Endodermal cell (in vitro differentiated cells): ENCODE results near the gene GPR15LG. TPM values are rescaled to one million over a fixed set of nuclear protein-coding genes. Genes with fewer than 3 reads are reported as not detected.

ENCODE experiments used
- DNase-seq: peaks from one replicate; pipeline ENCODE4 v3.0.0-alpha.2; 2017
- H3K27ac ChIP-seq: 2 replicates; pipeline ENCODE4 v1.5.1; 2013; ENCODE audit warnings: mild to moderate bottlenecking, low read depth, low read length, moderate library complexity
- H3K27me3 ChIP-seq: 2 replicates; pipeline ENCODE4 v1.6.1; 2013; ENCODE audit warnings: mild to moderate bottlenecking, low read length, moderate library complexity; ENCODE audit not compliant: insufficient read depth, control insufficient read depth, poor library complexity, severe bottlenecking
- H3K36me3 ChIP-seq: 2 replicates; pipeline ENCODE4 v1.7.0; 2013; ENCODE audit warnings: mild to moderate bottlenecking, low read length, moderate library complexity; ENCODE audit not compliant: control insufficient read depth, insufficient read depth
- H3K4me1 ChIP-seq: one replicate; pipeline ENCODE4 v1.7.0; 2013; ENCODE audit warnings: low read length; ENCODE audit not compliant: control insufficient read depth, insufficient read depth
- H3K4me3 ChIP-seq: 2 replicates; pipeline ENCODE4 v1.5.1; 2013; ENCODE audit warnings: mild to moderate bottlenecking, low read length, moderate library complexity
- H3K9ac ChIP-seq: 2 replicates; pipeline ENCODE4 v1.6.1; 2013; ENCODE audit warnings: mild to moderate bottlenecking, low read length, moderate library complexity; ENCODE audit not compliant: poor library complexity, severe bottlenecking; ENCODE audit errors: extremely low read depth
- H3K9me3 ChIP-seq: 2 replicates; pipeline ENCODE4 v1.6.1; 2013; ENCODE audit warnings: mild to moderate bottlenecking, low read length, moderate library complexity; ENCODE audit not compliant: control insufficient read depth
- H3K27ac Mint-ChIP-seq: 2 replicates; pipeline ENCODE4 v1.8.0; 2020; ENCODE audit warnings: mixed read lengths
- H3K27me3 Mint-ChIP-seq: 2 replicates; pipeline ENCODE4 v1.8.0; 2021; ENCODE audit warnings: mild to moderate bottlenecking, mixed read lengths; ENCODE audit not compliant: insufficient read depth
- H3K36me3 Mint-ChIP-seq: 2 replicates; pipeline ENCODE4 v1.8.0; 2020; ENCODE audit warnings: low read depth, mixed read lengths
- H3K4me1 Mint-ChIP-seq: 2 replicates; pipeline ENCODE4 v1.8.0; 2020; ENCODE audit warnings: mixed read lengths
- H3K4me3 Mint-ChIP-seq: 2 replicates; pipeline ENCODE4 v1.8.0; 2020; ENCODE audit warnings: mild to moderate bottlenecking, moderate library complexity, mixed read lengths
- H3K9me3 Mint-ChIP-seq: 2 replicates; pipeline ENCODE4 v1.8.0; 2020; ENCODE audit warnings: mild to moderate bottlenecking, mixed read lengths
- WGBS, 2 experiments: methylation state at CpG; one replicate each; pipeline versions ENCODE4 v1.1.5 to v1.1.7; 2013; ENCODE audit warnings: missing lambda C conversion rate in 2 of 2, mixed read lengths in 1 of 2; ENCODE audit not compliant: insufficient coverage in 1 of 2, insufficient read length in 1 of 2; 5-methylcytosine and 5-hydroxymethylcytosine counted together
- total RNA-seq, 2 donors: library from RNA; stranded (reverse); fragmentation: NEBNext Ultra II Directional in 1 of 2; extraction: Animal tissue kit (Norgen Biotek cat#: 25700) in 1 of 2; gene quantifications; 2 replicates in 1 of 2; 3 replicates in 1 of 2; pipeline ENCODE4 v1.2.1, GENCODE V29; 2021
- TF ChIP-seq, protein P1 (sequence below): fragments of 200-600 bp; sonication (generic); conservative IDR thresholded peaks from 2 replicates; pipeline ENCODE4 v1.5.0; 2021; ENCODE audit warnings: antibody characterized with exemption, mild to moderate bottlenecking

The GPR15LG gene
- total RNA-seq, 2 donors from 2014 or later = not detected

DNA sequence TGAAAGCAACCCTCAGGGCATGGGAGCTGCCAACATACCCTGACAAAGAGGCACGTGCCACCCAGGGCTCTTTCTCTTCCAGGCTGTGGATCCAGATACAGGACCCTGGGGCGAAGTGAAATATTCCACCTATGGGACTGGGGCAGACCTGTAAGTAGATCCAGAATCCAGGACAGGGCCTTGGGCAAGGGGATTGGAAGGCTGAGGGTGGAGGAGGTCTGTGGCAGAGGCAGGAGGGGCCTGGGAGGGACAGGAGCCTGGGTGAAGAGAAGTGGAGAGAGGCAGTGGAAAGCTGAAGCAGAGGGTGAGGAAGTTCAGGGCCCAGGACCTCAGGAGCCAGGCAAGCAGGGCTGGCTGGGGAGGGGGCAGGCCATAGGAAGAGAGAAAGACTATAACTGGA, 38.0 kb downstream of the GPR15LG start:
- no peak overlapping the region for H3K9ac ChIP-seq
- Mint-ChIP-seq H3K4me3 (no peak overlapping the region), H3K27me3 (peaks cover 4% of the 10 kb centered on the region), H3K36me3 (no peaks in the 10 kb centered on the region), H3K27ac (no peak overlapping the region), H3K4me1 (no peaks in the 10 kb centered on the region), H3K9me3 (no peaks in the 10 kb centered on the region)
- H3K27me3 ChIP-seq = peaks cover 13% of the 10 kb centered on the region
- no peak overlapping the region for H3K4me3 ChIP-seq
- H3K4me1 ChIP-seq = no peaks in the 10 kb centered on the region
- H3K36me3 ChIP-seq = no peaks in the 10 kb centered on the region
- WGBS, 2 experiments = 71 to 81% methylated on average over 1 to 2 of the region's 2 CpGs
- DNase-seq = no peak
- no peaks in the 10 kb centered on the region for H3K9me3 ChIP-seq
- no peak overlapping the region for H3K27ac ChIP-seq
- TF ChIP-seq, protein P1, sequence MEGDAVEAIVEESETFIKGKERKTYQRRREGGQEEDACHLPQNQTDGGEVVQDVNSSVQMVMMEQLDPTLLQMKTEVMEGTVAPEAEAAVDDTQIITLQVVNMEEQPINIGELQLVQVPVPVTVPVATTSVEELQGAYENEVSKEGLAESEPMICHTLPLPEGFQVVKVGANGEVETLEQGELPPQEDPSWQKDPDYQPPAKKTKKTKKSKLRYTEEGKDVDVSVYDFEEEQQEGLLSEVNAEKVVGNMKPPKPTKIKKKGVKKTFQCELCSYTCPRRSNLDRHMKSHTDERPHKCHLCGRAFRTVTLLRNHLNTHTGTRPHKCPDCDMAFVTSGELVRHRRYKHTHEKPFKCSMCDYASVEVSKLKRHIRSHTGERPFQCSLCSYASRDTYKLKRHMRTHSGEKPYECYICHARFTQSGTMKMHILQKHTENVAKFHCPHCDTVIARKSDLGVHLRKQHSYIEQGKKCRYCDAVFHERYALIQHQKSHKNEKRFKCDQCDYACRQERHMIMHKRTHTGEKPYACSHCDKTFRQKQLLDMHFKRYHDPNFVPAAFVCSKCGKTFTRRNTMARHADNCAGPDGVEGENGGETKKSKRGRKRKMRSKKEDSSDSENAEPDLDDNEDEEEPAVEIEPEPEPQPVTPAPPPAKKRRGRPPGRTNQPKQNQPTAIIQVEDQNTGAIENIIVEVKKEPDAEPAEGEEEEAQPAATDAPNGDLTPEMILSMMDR = no peak

DNA sequence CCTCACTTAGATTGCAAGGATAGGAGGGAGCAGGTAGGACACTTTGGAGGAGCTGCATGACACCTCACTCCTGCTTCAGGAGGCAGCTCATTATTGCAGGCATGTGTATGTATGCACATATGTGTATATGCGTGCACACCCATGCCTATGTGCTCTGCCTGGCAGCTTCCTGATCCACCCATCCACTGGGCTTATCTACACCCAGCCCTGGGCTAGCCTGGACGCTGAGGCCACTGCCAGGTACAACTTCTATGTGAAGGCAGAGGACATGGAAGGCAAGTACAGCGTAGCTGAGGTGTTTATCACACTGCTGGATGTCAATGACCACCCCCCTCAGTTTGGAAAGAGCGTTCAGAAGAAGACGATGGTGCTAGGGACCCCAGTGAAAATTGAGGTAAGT, 38.4 kb downstream of the GPR15LG start:
- no peak for DNase-seq
- Histone ChIP-seq H3K9me3 (no peaks in the 10 kb centered on the region), H3K27me3 (peaks cover 9% of the 10 kb centered on the region), H3K9ac (no peak overlapping the region), H3K4me3 (no peak overlapping the region), H3K27ac (no peak overlapping the region), H3K36me3 (no peaks in the 10 kb centered on the region), H3K4me1 (no peaks in the 10 kb centered on the region)
- no peaks in the 10 kb centered on the region for H3K9me3 Mint-ChIP-seq
- WGBS, 2 experiments = 85 to 89% methylated on average over 3 to 5 of the region's 5 CpGs
- no peak overlapping the region for H3K27ac Mint-ChIP-seq
- peaks cover 3% of the 10 kb centered on the region for H3K27me3 Mint-ChIP-seq
- TF ChIP-seq, protein P1 = no peak
- no peaks in the 10 kb centered on the region for H3K4me1 Mint-ChIP-seq
- no peak overlapping the region for H3K4me3 Mint-ChIP-seq
- no peaks in the 10 kb centered on the region for H3K36me3 Mint-ChIP-seq

DNA sequence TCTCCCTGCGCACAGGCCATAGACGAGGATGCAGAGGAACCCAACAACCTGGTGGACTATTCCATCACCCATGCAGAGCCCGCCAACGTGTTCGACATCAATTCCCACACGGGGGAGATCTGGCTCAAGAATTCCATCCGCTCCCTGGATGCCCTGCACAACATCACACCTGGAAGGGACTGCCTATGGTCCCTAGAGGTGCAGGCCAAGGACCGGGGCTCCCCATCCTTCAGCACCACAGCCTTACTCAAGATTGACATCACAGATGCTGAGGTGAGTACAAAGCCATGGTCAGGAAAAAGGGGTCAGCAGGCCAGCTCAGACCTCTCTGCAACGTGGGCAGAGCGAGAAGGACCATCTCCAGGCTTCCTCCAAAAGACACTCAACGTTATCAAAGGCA, 39.5 kb downstream of the GPR15LG start:
- H3K4me3 ChIP-seq = no peak overlapping the region
- Mint-ChIP-seq H3K4me1 (no peaks in the 10 kb centered on the region), H3K36me3 (no peaks in the 10 kb centered on the region), H3K4me3 (no peak overlapping the region), H3K9me3 (no peaks in the 10 kb centered on the region), H3K27me3 (no peaks in the 10 kb centered on the region), H3K27ac (no peak overlapping the region)
- no peak overlapping the region for H3K9ac ChIP-seq
- H3K36me3 ChIP-seq = no peaks in the 10 kb centered on the region
- 87 to 88% methylated on average over 8 to 11 of the region's 11 CpGs for WGBS, 2 experiments
- DNase-seq = no peak
- no peaks in the 10 kb centered on the region for H3K27me3 ChIP-seq
- no peak overlapping the region for H3K27ac ChIP-seq
- TF ChIP-seq, protein P1 = no peak
- H3K4me1 ChIP-seq = no peaks in the 10 kb centered on the region
- H3K9me3 ChIP-seq = no peaks in the 10 kb centered on the region
